ENCODE data around the gene RTTN.
"Not testable (repeated sequence)": the region's sequence is repeated elsewhere in the genome, so short reads cannot be mapped to it uniquely, and the experiment has no call there.

- TF ChIP-seq CTCF, EZH2, EZH2phosphoT487 (IDR thresholded peaks at IDR 0.05): not testable (repeated sequence)
Measured at GRCh38 chr18:70236921-70237320, 31.4 kb upstream of the RTTN start.

Data from neural progenitor cell (in vitro differentiated cells).